Activated CD8-positive, alpha-beta T cell treated with anti-CD3 and anti-CD28 coated beads for 36 hours (primary cell): ENCODE results near the gene DDX46. TPM values are rescaled to one million over a fixed set of nuclear protein-coding genes. Genes with fewer than 3 reads are reported as not detected.
A peak's percentile ranks its signal among the peaks of the same experiment; 100 is the strongest.
"Not testable (repeated sequence)": the region's sequence is repeated elsewhere in the genome, so short reads cannot be mapped to it uniquely, and the experiment has no call there.

ENCODE experiments used
- ATAC-seq: fragments of 200-7000 bp; cut with Tn5 transposase; one replicate; pipeline ENCODE4 v1.10.0; 2021; ENCODE audit warnings: mild to moderate bottlenecking, moderate library complexity
- CTCF ChIA-PET: fragments of 350-600 bp; sonication (Branson Sonifier 250); formaldehyde crosslinking; loops from one replicate; lab custom pipeline; 2021; ENCODE audit warnings: antibody characterized with exemption; lab: Charles Lee
- POLR2A ChIA-PET: fragments of 350-600 bp; sonication (Branson Sonifier 250); formaldehyde crosslinking; loops from one replicate; lab custom pipeline; 2021; ENCODE audit warnings: antibody characterized with exemption; lab: Charles Lee
- DNase-seq: peaks from one replicate; pipeline ENCODE4 v3.0.0-alpha.2; 2020
- H3K27ac Mint-ChIP-seq: one replicate; pipeline ENCODE4 v1.8.0; 2021; ENCODE audit warnings: mild to moderate bottlenecking, mixed read lengths
- H3K27me3 Mint-ChIP-seq: one replicate; pipeline ENCODE4 v1.8.0; 2021; ENCODE audit warnings: mixed read lengths
- H3K36me3 Mint-ChIP-seq: one replicate; pipeline ENCODE4 v1.8.0; 2021; ENCODE audit warnings: low read depth, mixed read lengths
- H3K4me1 Mint-ChIP-seq: one replicate; pipeline ENCODE4 v1.8.0; 2021; ENCODE audit warnings: low read depth, mixed read lengths
- H3K4me3 Mint-ChIP-seq: one replicate; pipeline ENCODE4 v1.8.0; 2021; ENCODE audit warnings: mild to moderate bottlenecking, moderate library complexity, mixed read lengths
- H3K9me3 Mint-ChIP-seq: one replicate; pipeline ENCODE4 v1.8.0; 2021; ENCODE audit warnings: mixed read lengths
- intact Hi-C: fragments of 100-400 bp; cut with micrococcal nuclease; formaldehyde crosslinking; loops from one replicate; pipeline ENCODE4 v1.10.0; 2022
- total RNA-seq, 2 experiments: library from RNA; stranded (reverse); gene quantifications; one replicate each; pipeline ENCODE4 v1.2.3, GENCODE V29; 2021
- TF ChIP-seq, protein P1 (sequence below): fragments of 200-600 bp; IDR thresholded peaks from one replicate; pipeline ENCODE4 v1.8.0; 2022; ENCODE audit warnings: antibody characterized with exemption, mild to moderate bottlenecking

The DDX46 gene
- total RNA-seq, 2 experiments from 2014 or later, result 60.8 to 67.9 TPM

DNA sequence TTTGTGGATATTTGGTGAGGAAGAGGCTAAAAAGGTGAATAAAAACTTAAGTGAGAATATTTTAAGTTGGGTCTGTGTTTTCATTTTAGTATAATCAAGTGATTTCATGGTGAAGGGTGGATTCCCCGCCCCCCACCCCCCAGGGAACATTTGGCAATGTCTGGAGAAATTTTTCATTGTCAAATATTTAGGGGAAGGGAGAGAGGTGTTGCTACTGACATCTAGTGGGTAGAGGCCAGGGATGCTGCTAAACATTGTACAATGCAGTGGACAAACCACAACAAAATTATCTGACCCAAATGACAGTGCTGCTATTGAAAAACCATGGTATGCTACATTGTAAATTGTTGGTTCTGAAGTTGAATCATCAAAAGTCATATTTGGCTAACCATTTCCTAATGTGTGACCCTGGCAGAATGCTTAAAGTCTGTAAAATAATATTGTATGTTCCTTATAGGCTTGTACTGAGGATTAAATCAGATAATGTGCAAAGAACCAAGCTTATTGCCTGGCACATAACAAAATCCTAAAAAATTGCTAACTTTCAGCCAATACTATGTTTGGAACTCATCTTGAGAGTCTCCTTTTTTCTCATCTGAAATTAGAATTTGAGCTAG lies 92.8 kb downstream of the DDX46 start:
- POLR2A ChIA-PET, result interaction anchor here (0.9 to 1.1 kb wide), 3 partner anchors 9 to 54 kb away, joined by 3 to 4 read pairs (median 3); partner anchors contain the start of gene PCBD2
- intact Hi-C loops, result no loop called here
- H3K27ac Mint-ChIP-seq, result no peak overlapping the region
- H3K4me1 Mint-ChIP-seq, result peaks cover 46% of the 10 kb centered on the region
- TF ChIP-seq, protein P1, sequence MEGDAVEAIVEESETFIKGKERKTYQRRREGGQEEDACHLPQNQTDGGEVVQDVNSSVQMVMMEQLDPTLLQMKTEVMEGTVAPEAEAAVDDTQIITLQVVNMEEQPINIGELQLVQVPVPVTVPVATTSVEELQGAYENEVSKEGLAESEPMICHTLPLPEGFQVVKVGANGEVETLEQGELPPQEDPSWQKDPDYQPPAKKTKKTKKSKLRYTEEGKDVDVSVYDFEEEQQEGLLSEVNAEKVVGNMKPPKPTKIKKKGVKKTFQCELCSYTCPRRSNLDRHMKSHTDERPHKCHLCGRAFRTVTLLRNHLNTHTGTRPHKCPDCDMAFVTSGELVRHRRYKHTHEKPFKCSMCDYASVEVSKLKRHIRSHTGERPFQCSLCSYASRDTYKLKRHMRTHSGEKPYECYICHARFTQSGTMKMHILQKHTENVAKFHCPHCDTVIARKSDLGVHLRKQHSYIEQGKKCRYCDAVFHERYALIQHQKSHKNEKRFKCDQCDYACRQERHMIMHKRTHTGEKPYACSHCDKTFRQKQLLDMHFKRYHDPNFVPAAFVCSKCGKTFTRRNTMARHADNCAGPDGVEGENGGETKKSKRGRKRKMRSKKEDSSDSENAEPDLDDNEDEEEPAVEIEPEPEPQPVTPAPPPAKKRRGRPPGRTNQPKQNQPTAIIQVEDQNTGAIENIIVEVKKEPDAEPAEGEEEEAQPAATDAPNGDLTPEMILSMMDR, result peak; percentile 31
- ATAC-seq (no peak), DNase-seq (no peak)
- no peaks in the 10 kb centered on the region for H3K9me3 Mint-ChIP-seq
- H3K36me3 Mint-ChIP-seq, result peaks cover 37% of the 10 kb centered on the region
- no peak overlapping the region for H3K4me3 Mint-ChIP-seq
- H3K27me3 Mint-ChIP-seq, result no peaks in the 10 kb centered on the region
- CTCF ChIA-PET, result interaction anchor here (1.5 to 2.2 kb wide), 3 partner anchors 9 to 53 kb away, joined by 4 to 7 read pairs (median 6); partner anchors contain the start of gene PCBD2

DNA sequence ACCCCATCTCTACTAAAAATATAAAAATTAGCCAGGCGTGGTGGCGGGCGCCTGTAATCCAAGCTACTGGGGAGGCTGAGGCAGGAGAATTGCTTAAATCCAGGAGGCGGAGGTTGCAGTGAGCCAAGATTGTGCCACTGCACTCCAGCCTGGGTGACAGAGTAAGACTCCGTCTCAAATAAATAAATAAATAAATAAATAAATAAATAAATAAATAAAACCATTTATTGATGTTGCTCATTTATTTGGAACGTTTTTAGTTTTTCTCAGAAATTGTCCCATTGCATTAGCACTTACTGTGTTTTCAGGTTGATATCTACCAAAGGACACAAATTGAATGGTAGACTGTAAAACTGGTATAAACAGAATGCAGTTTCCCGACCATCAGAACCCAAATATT lies 97.9 kb downstream of the DDX46 start:
- ATAC-seq, DNase-seq, H3K4me3 Mint-ChIP-seq, H3K9me3 Mint-ChIP-seq, intact Hi-C loops, H3K27ac Mint-ChIP-seq, H3K27me3 Mint-ChIP-seq, CTCF ChIA-PET: not testable (repeated sequence)
- Mint-ChIP-seq H3K4me1 (peaks cover 22% of the 10 kb centered on the region), H3K36me3 (peaks cover 29% of the 10 kb centered on the region)
- POLR2A ChIA-PET, result interaction anchor here (2.0 kb wide), 1 partner anchor 10 kb away, joined by 8 read pairs; no protein-coding TSS in a partner anchor

DNA sequence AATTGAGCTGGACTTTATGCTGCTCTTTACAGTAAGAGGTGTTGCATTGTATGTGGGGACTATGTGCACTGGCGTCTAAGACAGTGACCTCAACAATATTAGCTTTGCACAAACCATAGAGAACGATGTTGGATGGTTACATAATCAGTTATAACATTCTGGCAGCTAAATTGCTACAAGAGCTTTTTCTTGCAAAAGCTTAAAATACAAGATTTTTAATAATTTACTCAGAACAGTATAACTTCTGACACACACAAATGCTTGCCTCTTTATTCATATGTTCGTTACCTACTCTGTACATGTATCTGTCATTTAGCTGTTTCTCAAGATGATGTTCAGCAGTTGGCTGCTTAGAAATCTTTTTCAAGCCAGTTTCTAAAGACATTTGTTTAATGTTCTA lies 98.8 kb downstream of the DDX46 start:
- CTCF ChIA-PET, result no interaction called here
- POLR2A ChIA-PET, result interaction anchor here (0.8 kb wide), 1 partner anchor 10 kb away, joined by 4 read pairs; no protein-coding TSS in a partner anchor
- Mint-ChIP-seq H3K4me3 (no peak overlapping the region), H3K27ac (no peak overlapping the region), H3K36me3 (peaks cover 23% of the 10 kb centered on the region), H3K9me3 (no peaks in the 10 kb centered on the region), H3K27me3 (no peaks in the 10 kb centered on the region), H3K4me1 (peaks cover 18% of the 10 kb centered on the region)
- ATAC-seq, result no peak
- TF ChIP-seq, protein P1, result no peak
- no peak for DNase-seq
- intact Hi-C loops, result no loop called here

DNA sequence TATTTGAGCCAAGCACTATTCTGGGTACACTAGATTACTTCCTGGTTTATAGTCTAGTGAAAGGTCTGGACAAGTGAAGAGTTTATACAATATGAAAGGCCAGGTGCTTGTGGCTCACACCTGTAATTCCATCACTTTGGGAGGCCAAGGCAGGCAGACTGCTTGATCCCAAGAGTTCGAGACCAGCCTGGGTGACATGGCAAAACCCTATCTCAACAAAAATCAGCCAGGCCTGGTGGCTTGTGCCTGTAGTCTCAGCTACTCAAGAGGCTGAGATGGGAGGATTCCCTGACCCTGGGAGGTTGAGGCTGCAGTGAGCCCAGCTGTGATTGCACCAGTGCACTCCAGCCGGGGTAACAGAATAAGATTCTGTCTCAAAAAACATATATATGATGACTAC lies 106.1 kb downstream of the DDX46 start:
- TF ChIP-seq, protein P1, result no peak
- no peak overlapping the region for H3K27ac Mint-ChIP-seq
- H3K9me3 Mint-ChIP-seq, result no peaks in the 10 kb centered on the region
- intact Hi-C loops, result no loop called here
- POLR2A ChIA-PET, result interaction anchor here (0.9 to 1.7 kb wide), 4 partner anchors 9 to 40 kb away, joined by 3 to 5 read pairs (median 3); partner anchors contain the start of genes PCBD2 and TXNDC15
- CTCF ChIA-PET, result no interaction called here
- H3K4me1 Mint-ChIP-seq, result no peaks in the 10 kb centered on the region
- no peak overlapping the region for H3K4me3 Mint-ChIP-seq
- no peaks in the 10 kb centered on the region for H3K27me3 Mint-ChIP-seq
- H3K36me3 Mint-ChIP-seq, result peaks cover 4% of the 10 kb centered on the region
- no peak for DNase-seq
- ATAC-seq, result no peak

DNA sequence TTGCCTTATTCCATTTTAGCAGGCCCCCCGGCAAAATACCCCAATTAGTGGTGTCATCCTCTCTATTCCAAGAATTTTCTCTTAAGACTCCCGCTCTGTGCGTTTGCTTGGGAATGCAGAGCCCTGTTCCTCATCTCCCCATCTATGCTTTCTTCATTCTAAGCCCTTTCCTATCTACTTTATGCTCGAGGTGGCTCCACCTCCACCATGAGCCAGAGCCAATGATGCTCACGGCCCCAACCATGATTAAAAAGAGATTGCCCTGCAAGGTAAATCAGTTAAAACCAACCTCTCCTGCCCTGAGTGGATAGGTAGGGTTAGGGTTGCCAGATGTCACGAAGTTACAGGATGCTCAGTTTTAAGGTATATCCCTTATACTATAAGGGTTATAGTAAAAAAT lies 114.9 kb downstream of the DDX46 start:
- DNase-seq (peak; percentile 54), ATAC-seq (peak; percentile 15)
- intact Hi-C loops, result no loop called here
- Mint-ChIP-seq H3K27ac (peak overlapping the region; percentile 94), H3K9me3 (no peaks in the 10 kb centered on the region), H3K27me3 (no peaks in the 10 kb centered on the region), H3K4me1 (peaks cover 32% of the 10 kb centered on the region), H3K4me3 (peak overlapping the region; percentile 85), H3K36me3 (peaks cover 4% of the 10 kb centered on the region)
- POLR2A ChIA-PET, result interaction anchor here (0.7 to 3.3 kb wide), 13 partner anchors 8 to 37 kb away, joined by 3 to 19 read pairs (median 5); partner anchors contain the start of genes C5orf24 and PCBD2
- CTCF ChIA-PET, result interaction anchor here (0.9 to 2.9 kb wide), 5 partner anchors 11 to 34 kb away, joined by 3 to 8 read pairs (median 4); partner anchors contain the start of genes C5orf24 and PCBD2
- TF ChIP-seq, protein P1, result no peak
